K562 (cell line): ENCODE measurements around the gene PLCB3. TPM values are rescaled to one million over a fixed set of nuclear protein-coding genes. Genes with fewer than 3 reads are reported as not detected.

Source experiments
- AFF1 ChIP-seq, 2 experiments: fragments of 450-650 bp; IDR thresholded peaks; 2 replicates each; pipeline ENCODE4 v1.6.1; 2018; ENCODE audit warnings: mild to moderate bottlenecking in 2 of 2, low read depth in 1 of 2; ENCODE audit not compliant: partially characterized antibody in 2 of 2
- DIDO1 ChIP-seq: fragments of 450-650 bp; IDR thresholded peaks from 2 replicates; pipeline ENCODE4 v1.6.1; 2016; ENCODE audit warnings: low read depth, missing biosample characterization, missing genetic modification characterization
- EWSR1 ChIP-seq: fragments of 450-650 bp; IDR thresholded peaks from 2 replicates; pipeline ENCODE4 v1.6.1; 2018; ENCODE audit warnings: borderline replicate concordance, mild to moderate bottlenecking, low read depth, moderate library complexity; ENCODE audit not compliant: partially characterized antibody
- HNRNPLL ChIP-seq: fragments of 200-400 bp; formaldehyde crosslinking; IDR thresholded peaks from 2 replicates; pipeline ENCODE4 v1.6.1; 2017; ENCODE audit warnings: low read length, low read depth, mild to moderate bottlenecking; ENCODE audit not compliant: poor library complexity, severe bottlenecking
- JUN ChIP-seq, 2 experiments: sonication (generic) in 1 of 2; formaldehyde crosslinking in 1 of 2; IDR thresholded peaks; 2 replicates each; pipeline versions ENCODE4 v1.6.1 to v1.8.0; 2012 to 2022; ENCODE audit warnings: borderline replicate concordance in 2 of 2, mild to moderate bottlenecking in 2 of 2, improper control_type of control experiment in 1 of 2, low read depth in 1 of 2, low read length in 1 of 2, missing genetic modification reagents in 1 of 2
- POLR3G ChIP-seq: IDR thresholded peaks from 2 replicates; pipeline ENCODE4 v1.6.1; 2011; ENCODE audit not compliant: insufficient read length, insufficient replicate concordance; ENCODE audit errors: extremely low read depth
- RBM15 ChIP-seq: fragments of 200-400 bp; formaldehyde crosslinking; IDR thresholded peaks from 2 replicates; pipeline ENCODE4 v1.6.1; 2018; ENCODE audit warnings: mild to moderate bottlenecking, low read length, moderate library complexity; ENCODE audit not compliant: insufficient read depth
- polyA plus RNA-seq, 8 experiments: library from polyadenylated mRNA; depleted of rRNA in 4 of 8; stranded (reverse) in 5 of 8; unstranded in 3 of 8; fragments of >200 nt; fragmentation: Nextera tagmentation in 2 of 8; fragmentation: Illumina TruSeq in 1 of 8; extraction: Ambion mirVana in 2 of 8; extraction: Trizol in 1 of 8; gene quantifications; 2 replicates each; pipeline versions ENCODE4 v1.2.1 to v1.2.3, GENCODE V29; 2011 to 2014; ENCODE audit warnings: inconsistent platforms in 1 of 8, missing spikeins in 1 of 8
- total RNA-seq, 7 experiments: library from RNA; depleted of rRNA in 6 of 7; stranded (reverse); fragments of >200 nt in 6 of 7; fragmentation: Illumina TruSeq in 2 of 7; extraction: Trizol in 2 of 7; gene quantifications; 2 replicates each; pipeline versions ENCODE4 v1.2.1 to v1.2.3, GENCODE V29; 2011 to 2021; ENCODE audit warnings: low replicate concordance in 1 of 7
- TF ChIP-seq, protein P1 (sequence below): sonication (generic); formaldehyde crosslinking; IDR thresholded peaks from 2 replicates; pipeline ENCODE4 v1.8.0; 2022; ENCODE audit warnings: mild to moderate bottlenecking, missing genetic modification reagents
- TF ChIP-seq, protein P2 (sequence below): fragments of 250-450 bp; sonication (Bioruptor Pico); IDR thresholded peaks from 2 replicates; pipeline ENCODE4 v1.8.0; 2021; ENCODE audit warnings: mild to moderate bottlenecking, moderate library complexity
- TF ChIP-seq, protein P3 (sequence below): fragments of 450-650 bp; IDR thresholded peaks from 2 replicates; pipeline ENCODE4 v1.6.1; 2016; ENCODE audit warnings: low read depth

Gene PLCB3
- total and polyA plus RNA-seq, 9 of the 15 experiments (the other 6 are each of a cell fraction or from before 2014, with no cell fraction given): 0.31 to 44.8 (median 14.6) TPM

GRCh38 chr11:64240435-64241240, 10.7 kb upstream of the PLCB3 start, which contains the start of gene FKBP2 (continued):
- TF ChIP-seq, protein P1, sequence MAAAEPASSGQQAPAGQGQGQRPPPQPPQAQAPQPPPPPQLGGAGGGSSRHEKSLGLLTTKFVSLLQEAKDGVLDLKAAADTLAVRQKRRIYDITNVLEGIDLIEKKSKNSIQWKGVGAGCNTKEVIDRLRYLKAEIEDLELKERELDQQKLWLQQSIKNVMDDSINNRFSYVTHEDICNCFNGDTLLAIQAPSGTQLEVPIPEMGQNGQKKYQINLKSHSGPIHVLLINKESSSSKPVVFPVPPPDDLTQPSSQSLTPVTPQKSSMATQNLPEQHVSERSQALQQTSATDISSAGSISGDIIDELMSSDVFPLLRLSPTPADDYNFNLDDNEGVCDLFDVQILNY: no peak
- TF ChIP-seq AFF1 (IDR thresholded peaks at IDR 0.05; ENCODE audit: low read depth in 1 of 2, partially characterized antibody in 2 of 2) (peak in 1 of 2 experiments; percentile 37), POLR3G (no peak), DIDO1 (tag) (no peak), RBM15 (no peak), HNRNPLL (peak; percentile 57), JUN (IDR thresholded peaks at IDR 0.05; ENCODE audit: borderline replicate concordance, low read depth, low read length) (peak; percentile 6; the same call in 1 of the 2 replicates), JUN (CRISPR knock-in tag; IDR thresholded peaks at IDR 0.05; ENCODE audit: borderline replicate concordance) (0 out of 2 replicates have a peak, but pooled peaks have one; percentile 47), EWSR1 (no peak)
- TF ChIP-seq, protein P2, sequence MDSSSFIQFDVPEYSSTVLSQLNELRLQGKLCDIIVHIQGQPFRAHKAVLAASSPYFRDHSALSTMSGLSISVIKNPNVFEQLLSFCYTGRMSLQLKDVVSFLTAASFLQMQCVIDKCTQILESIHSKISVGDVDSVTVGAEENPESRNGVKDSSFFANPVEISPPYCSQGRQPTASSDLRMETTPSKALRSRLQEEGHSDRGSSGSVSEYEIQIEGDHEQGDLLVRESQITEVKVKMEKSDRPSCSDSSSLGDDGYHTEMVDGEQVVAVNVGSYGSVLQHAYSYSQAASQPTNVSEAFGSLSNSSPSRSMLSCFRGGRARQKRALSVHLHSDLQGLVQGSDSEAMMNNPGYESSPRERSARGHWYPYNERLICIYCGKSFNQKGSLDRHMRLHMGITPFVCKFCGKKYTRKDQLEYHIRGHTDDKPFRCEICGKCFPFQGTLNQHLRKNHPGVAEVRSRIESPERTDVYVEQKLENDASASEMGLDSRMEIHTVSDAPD: no peak
- TF ChIP-seq, protein P3, sequence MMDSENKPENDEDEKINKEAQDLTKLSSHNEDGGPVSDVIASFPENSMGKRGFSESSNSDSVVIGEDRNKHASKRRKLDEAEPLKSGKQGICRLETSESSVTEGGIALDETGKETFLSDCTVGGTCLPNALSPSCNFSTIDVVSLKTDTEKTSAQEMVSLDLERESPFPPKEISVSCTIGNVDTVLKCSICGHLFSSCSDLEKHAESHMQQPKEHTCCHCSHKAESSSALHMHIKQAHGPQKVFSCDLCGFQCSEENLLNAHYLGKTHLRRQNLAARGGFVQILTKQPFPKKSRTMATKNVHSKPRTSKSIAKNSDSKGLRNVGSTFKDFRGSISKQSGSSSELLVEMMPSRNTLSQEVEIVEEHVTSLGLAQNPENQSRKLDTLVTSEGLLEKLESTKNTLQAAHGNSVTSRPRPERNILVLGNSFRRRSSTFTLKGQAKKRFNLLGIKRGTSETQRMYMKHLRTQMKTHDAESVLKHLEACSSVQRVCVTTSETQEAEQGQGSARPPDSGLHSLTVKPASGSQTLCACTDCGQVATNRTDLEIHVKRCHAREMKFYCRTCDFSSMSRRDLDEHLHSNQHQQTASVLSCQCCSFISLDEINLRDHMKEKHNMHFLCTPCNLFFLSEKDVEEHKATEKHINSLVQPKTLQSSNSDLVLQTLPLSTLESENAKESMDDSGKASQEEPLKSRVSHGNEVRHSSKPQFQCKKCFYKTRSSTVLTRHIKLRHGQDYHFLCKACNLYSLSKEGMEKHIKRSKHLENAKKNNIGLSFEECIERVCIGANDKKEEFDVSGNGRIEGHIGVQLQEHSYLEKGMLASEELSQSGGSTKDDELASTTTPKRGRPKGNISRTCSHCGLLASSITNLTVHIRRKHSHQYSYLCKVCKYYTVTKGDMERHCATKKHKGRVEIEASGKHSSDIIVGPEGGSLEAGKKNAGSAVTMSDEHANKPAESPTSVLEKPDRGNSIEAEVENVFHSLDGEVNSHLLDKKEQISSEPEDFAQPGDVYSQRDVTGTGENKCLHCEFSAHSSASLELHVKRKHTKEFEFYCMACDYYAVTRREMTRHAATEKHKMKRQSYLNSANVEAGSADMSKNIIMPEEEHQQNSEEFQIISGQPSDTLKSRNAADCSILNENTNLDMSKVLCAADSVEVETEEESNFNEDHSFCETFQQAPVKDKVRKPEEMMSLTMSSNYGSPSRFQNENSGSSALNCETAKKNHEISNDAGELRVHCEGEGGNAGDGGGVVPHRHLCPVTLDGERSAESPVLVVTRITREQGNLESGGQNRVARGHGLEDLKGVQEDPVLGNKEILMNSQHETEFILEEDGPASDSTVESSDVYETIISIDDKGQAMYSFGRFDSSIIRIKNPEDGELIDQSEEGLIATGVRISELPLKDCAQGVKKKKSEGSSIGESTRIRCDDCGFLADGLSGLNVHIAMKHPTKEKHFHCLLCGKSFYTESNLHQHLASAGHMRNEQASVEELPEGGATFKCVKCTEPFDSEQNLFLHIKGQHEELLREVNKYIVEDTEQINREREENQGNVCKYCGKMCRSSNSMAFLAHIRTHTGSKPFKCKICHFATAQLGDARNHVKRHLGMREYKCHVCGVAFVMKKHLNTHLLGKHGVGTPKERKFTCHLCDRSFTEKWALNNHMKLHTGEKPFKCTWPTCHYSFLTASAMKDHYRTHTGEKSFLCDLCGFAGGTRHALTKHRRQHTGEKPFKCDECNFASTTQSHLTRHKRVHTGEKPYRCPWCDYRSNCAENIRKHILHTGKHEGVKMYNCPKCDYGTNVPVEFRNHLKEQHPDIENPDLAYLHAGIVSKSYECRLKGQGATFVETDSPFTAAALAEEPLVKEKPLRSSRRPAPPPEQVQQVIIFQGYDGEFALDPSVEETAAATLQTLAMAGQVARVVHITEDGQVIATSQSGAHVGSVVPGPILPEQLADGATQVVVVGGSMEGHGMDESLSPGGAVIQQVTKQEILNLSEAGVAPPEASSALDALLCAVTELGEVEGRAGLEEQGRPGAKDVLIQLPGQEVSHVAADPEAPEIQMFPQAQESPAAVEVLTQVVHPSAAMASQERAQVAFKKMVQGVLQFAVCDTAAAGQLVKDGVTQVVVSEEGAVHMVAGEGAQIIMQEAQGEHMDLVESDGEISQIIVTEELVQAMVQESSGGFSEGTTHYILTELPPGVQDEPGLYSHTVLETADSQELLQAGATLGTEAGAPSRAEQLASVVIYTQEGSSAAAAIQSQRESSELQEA: no peak
